Kidney epithelial cell (primary cell): ENCODE results near the gene RNF220. TPM values are rescaled to one million over a fixed set of nuclear protein-coding genes. Genes with fewer than 3 reads are reported as not detected.

Experiments
- DNase-seq: peaks from one replicate; pipeline ENCODE4 v3.0.0-alpha.2; 2010; ENCODE audit warnings: low read depth
- H3K27me3 ChIP-seq: 2 replicates; pipeline ENCODE4 v1.6.0; 2011; ENCODE audit warnings: low read length; ENCODE audit not compliant: control insufficient read depth, insufficient read depth
- H3K36me3 ChIP-seq: 2 replicates; pipeline ENCODE4 v1.5.1; 2011; ENCODE audit warnings: low read length; ENCODE audit not compliant: control insufficient read depth, insufficient read depth
- H3K4me3 ChIP-seq: 2 replicates; pipeline ENCODE4 v1.5.1; 2011; ENCODE audit warnings: low read depth, mild to moderate bottlenecking, control low read depth, low read length
- CTCF ChIP-seq: IDR thresholded peaks from 2 replicates; pipeline ENCODE4 v1.5.1; 2011; ENCODE audit warnings: mild to moderate bottlenecking, moderate library complexity, low read length, control low read depth, inconsistent platforms; ENCODE audit not compliant: insufficient read depth, poor library complexity, severe bottlenecking
- total RNA-seq: library from RNA; depleted of rRNA; stranded (reverse); fragments of >200 nt; gene quantifications from 2 replicates; pipeline ENCODE4 v1.2.3, GENCODE V29; 2015

RNF220 gene
- total RNA-seq, 1 donor from 2014 or later = 127 TPM

GRCh38 chr1:44681905-44682882 is 277.1 kb downstream of the RNF220 start:
- no peak for DNase-seq
- no peak for TF ChIP-seq CTCF
- H3K36me3 ChIP-seq = no peaks in the 10 kb centered on the region
- no peak overlapping the region for H3K4me3 ChIP-seq
- H3K27me3 ChIP-seq = no peaks in the 10 kb centered on the region

DNA sequence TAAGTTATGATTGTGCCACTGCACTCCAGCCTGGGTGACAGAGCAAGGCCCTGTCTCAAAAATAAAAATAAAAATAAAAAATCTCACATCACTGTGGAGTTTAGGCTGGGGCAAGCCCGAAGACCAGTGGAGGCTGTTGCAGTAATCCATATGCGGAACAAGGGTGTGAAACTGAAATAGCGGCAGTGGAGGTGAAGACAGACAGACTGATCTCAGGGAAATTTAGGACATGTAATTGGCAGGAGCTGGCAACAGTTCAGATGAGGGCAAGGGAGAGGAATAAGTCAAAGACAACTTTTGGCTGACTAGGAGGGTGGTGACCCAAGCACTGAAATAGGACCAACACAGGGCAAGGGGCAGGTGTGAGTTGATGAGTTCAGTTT is 277.8 kb downstream of the RNF220 start:
- H3K27me3 ChIP-seq = no peaks in the 10 kb centered on the region
- no peak for DNase-seq
- H3K4me3 ChIP-seq = no peak overlapping the region
- TF ChIP-seq CTCF = no peak
- no peaks in the 10 kb centered on the region for H3K36me3 ChIP-seq

GRCh38 chr1:44684525-44684924 is 279.5 kb downstream of the RNF220 start:
- Histone ChIP-seq H3K4me3 (no peak overlapping the region), H3K36me3 (no peaks in the 10 kb centered on the region), H3K27me3 (no peaks in the 10 kb centered on the region)
- no peak for TF ChIP-seq CTCF
- DNase-seq = no peak

DNA sequence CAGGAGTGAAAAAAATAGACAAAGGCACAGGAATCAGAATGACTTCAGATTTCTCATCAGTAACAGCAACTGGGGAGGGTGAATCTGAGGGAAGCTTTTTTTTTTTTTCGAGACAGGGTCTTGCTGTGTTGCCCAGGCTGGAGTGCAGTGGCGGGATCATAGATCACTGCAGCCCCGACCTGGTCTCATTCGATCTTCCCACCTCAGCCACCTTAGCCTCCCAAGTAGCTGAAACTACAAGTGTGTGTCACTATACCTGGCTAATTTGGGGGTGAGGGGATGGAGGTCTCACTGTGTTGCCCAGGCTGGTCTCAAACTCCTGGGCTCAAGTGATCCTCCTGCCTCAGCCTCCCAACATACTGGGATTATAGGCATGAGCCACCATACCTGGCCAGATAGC is 280.2 kb downstream of the RNF220 start:
- Histone ChIP-seq H3K4me3 (no peak overlapping the region), H3K27me3 (no peaks in the 10 kb centered on the region), H3K36me3 (no peaks in the 10 kb centered on the region)
- no peak for TF ChIP-seq CTCF
- DNase-seq = no peak

GRCh38 chr1:44685881-44686280 is 280.8 kb downstream of the RNF220 start:
- Histone ChIP-seq H3K36me3 (no peaks in the 10 kb centered on the region), H3K4me3 (no peak overlapping the region), H3K27me3 (no peaks in the 10 kb centered on the region)
- DNase-seq = no peak
- no peak for TF ChIP-seq CTCF

GRCh38 chr1:44688760-44689446 is 283.8 kb downstream of the RNF220 start:
- H3K36me3 ChIP-seq = no peaks in the 10 kb centered on the region
- H3K4me3 ChIP-seq = no peak overlapping the region
- no peak for TF ChIP-seq CTCF

More at GRCh38 chr1:44688760-44689446, 283.8 kb downstream of the RNF220 start:
- no peaks in the 10 kb centered on the region for H3K27me3 ChIP-seq
- no peak for DNase-seq
